GM23338 (cell line): ENCODE data around the gene CAMSAP2. TPM values are rescaled to one million over a fixed set of nuclear protein-coding genes. Genes with fewer than 3 reads are reported as not detected.

ENCODE experiments used
- ATAC-seq: fragments of 200-7000 bp; cut with Tn5 transposase; 3 replicates; pipeline ENCODE4 v1.9.1; 2020
- DNase-seq: peaks from one replicate; pipeline ENCODE4 v3.0.0-alpha.2; 2015; ENCODE audit warnings: low spot score
- H2AFZ ChIP-seq: fragments of 200-600 bp; sonication (generic); 2 replicates; pipeline ENCODE4 v1.8.0; 2016; ENCODE audit warnings: antibody characterized with exemption, mild to moderate bottlenecking, moderate library complexity
- H3F3A ChIP-seq: fragments of 200-600 bp; sonication (generic); replicated peaks from 2 replicates; pipeline ENCODE4 v1.8.0; 2017; ENCODE audit warnings: antibody characterized with exemption, mixed run types, low read depth
- H3K27ac ChIP-seq: fragments of 200-600 bp; sonication (generic); 2 replicates; pipeline ENCODE4 v1.6.1; 2016; ENCODE audit warnings: low read depth
- H3K27me3 ChIP-seq: fragments of 200-600 bp; sonication (generic); 2 replicates; pipeline ENCODE4 v1.8.0; 2016; ENCODE audit warnings: mild to moderate bottlenecking, mixed run types, moderate library complexity; ENCODE audit not compliant: insufficient read depth
- H3K36me3 ChIP-seq: fragments of 200-600 bp; sonication (generic); 2 replicates; pipeline ENCODE4 v1.8.0; 2016; ENCODE audit warnings: mild to moderate bottlenecking; ENCODE audit not compliant: insufficient read depth
- H3K4me1 ChIP-seq: fragments of 200-600 bp; sonication (generic); 2 replicates; pipeline ENCODE4 v1.8.0; 2016; ENCODE audit warnings: mild to moderate bottlenecking, moderate library complexity; ENCODE audit not compliant: insufficient read depth
- H3K4me2 ChIP-seq: fragments of 200-600 bp; sonication (generic); 2 replicates; pipeline ENCODE4 v1.7.1; 2017; ENCODE audit warnings: mixed run types
- H3K4me3 ChIP-seq: fragments of 200-600 bp; sonication (generic); 2 replicates; pipeline ENCODE4 v1.6.1; 2016; ENCODE audit warnings: mixed run types
- H3K79me2 ChIP-seq: fragments of 200-600 bp; sonication (generic); replicated peaks from 2 replicates; pipeline ENCODE4 v1.8.0; 2017; ENCODE audit warnings: mild to moderate bottlenecking; ENCODE audit not compliant: insufficient read depth
- H3K9me2 ChIP-seq: fragments of 200-600 bp; sonication (generic); 2 replicates; pipeline ENCODE4 v1.8.0; 2017; ENCODE audit not compliant: insufficient read depth
- H4K20me1 ChIP-seq: fragments of 200-600 bp; sonication (generic); replicated peaks from 2 replicates; pipeline ENCODE4 v1.8.0; 2017; ENCODE audit warnings: mild to moderate bottlenecking; ENCODE audit not compliant: insufficient read depth
- H3K27ac Mint-ChIP-seq: 2 replicates; pipeline ENCODE4 v1.8.0; 2020; ENCODE audit warnings: inconsistent platforms, mild to moderate bottlenecking, moderate library complexity, mixed read lengths
- H3K27me3 Mint-ChIP-seq: 3 replicates; pipeline ENCODE4 v1.8.0; 2022; ENCODE audit warnings: low read depth, mild to moderate bottlenecking, moderate library complexity, mixed read lengths, inconsistent platforms; ENCODE audit not compliant: insufficient read depth, poor library complexity
- H3K36me3 Mint-ChIP-seq: 3 replicates; pipeline ENCODE4 v1.8.0; 2021; ENCODE audit warnings: low read depth, mild to moderate bottlenecking, inconsistent platforms, moderate library complexity, mixed read lengths
- H3K4me1 Mint-ChIP-seq: 3 replicates; pipeline ENCODE4 v1.8.0; 2020; ENCODE audit warnings: mild to moderate bottlenecking, inconsistent platforms, mixed read lengths
- H3K4me3 Mint-ChIP-seq: 3 replicates; pipeline ENCODE4 v1.8.0; 2021; ENCODE audit warnings: moderate library complexity, mild to moderate bottlenecking, inconsistent platforms, mixed read lengths
- H3K9me3 Mint-ChIP-seq: 3 replicates; pipeline ENCODE4 v1.8.0; 2020; ENCODE audit warnings: moderate library complexity, mild to moderate bottlenecking, inconsistent platforms, mixed read lengths
- CREB1 ChIP-seq: fragments of 250-450 bp; sonication (Bioruptor Pico); IDR thresholded peaks from 2 replicates; pipeline ENCODE4 v1.5.0; 2020; ENCODE audit warnings: low read depth, mild to moderate bottlenecking, moderate library complexity
- CTCF ChIP-seq, 2 experiments: fragments of 200-600 bp in 1 of 2; sonication (generic) in 1 of 2; conservative IDR thresholded peaks; 2 replicates each; pipeline versions ENCODE4 v1.5.1 to v1.6.1; 2016 to 2017; ENCODE audit warnings: antibody characterized with exemption in 2 of 2, low read depth in 2 of 2, mild to moderate bottlenecking in 2 of 2, moderate library complexity in 1 of 2
- ETS1 ChIP-seq: IDR thresholded peaks from 2 replicates; pipeline ENCODE4 v1.6.1; 2016; ENCODE audit warnings: antibody characterized with exemption
- EZH2 ChIP-seq: fragments of 200-600 bp; sonication (generic); IDR thresholded peaks from one replicate; pipeline ENCODE4 v1.8.0; 2017; ENCODE audit warnings: antibody characterized with exemption, mild to moderate bottlenecking, low read depth; ENCODE audit not compliant: unreplicated experiment
- EZH2phosphoT487 ChIP-seq: fragments of 200-600 bp; sonication (generic); IDR thresholded peaks from one replicate; pipeline ENCODE4 v1.8.1; 2018; ENCODE audit warnings: antibody characterized with exemption; ENCODE audit not compliant: unreplicated experiment
- JUNB ChIP-seq: IDR thresholded peaks from one replicate; pipeline ENCODE4 v1.6.1; 2016; ENCODE audit warnings: antibody characterized with exemption; ENCODE audit not compliant: unreplicated experiment
- NANOG ChIP-seq: IDR thresholded peaks from 2 replicates; pipeline ENCODE4 v1.6.1; 2016; ENCODE audit warnings: antibody characterized with exemption, borderline replicate concordance
- POLR2AphosphoS5 ChIP-seq: IDR thresholded peaks from 2 replicates; pipeline ENCODE4 v1.6.1; 2016; ENCODE audit warnings: antibody characterized with exemption, low read depth
- REST ChIP-seq: IDR thresholded peaks from one replicate; pipeline ENCODE4 v1.6.1; 2018; ENCODE audit warnings: antibody characterized with exemption; ENCODE audit not compliant: unreplicated experiment
- STAT1 ChIP-seq: IDR thresholded peaks from one replicate; pipeline ENCODE4 v1.6.1; 2016; ENCODE audit warnings: antibody characterized with exemption; ENCODE audit not compliant: unreplicated experiment
- ZNF114 ChIP-seq: fragments of 250-450 bp; sonication (Bioruptor Pico); IDR thresholded peaks from 2 replicates; pipeline ENCODE4 v1.5.0; 2020; ENCODE audit warnings: mild to moderate bottlenecking, moderate library complexity
- ZNF331 ChIP-seq: fragments of 250-450 bp; sonication (Bioruptor Pico); IDR thresholded peaks from 2 replicates; pipeline ENCODE4 v1.5.0; 2020; ENCODE audit warnings: low read depth, mild to moderate bottlenecking, moderate library complexity
- ZNF462 ChIP-seq: fragments of 250-450 bp; sonication (Bioruptor Pico); IDR thresholded peaks from 2 replicates; pipeline ENCODE4 v1.5.0; 2020; ENCODE audit warnings: mild to moderate bottlenecking, moderate library complexity
- polyA plus RNA-seq: library from polyadenylated mRNA; unstranded; fragments of >200 nt; fragmentation: Nextera tagmentation; extraction: Ambion mirVana; gene quantifications from 2 replicates; pipeline ENCODE4 v1.2.1, GENCODE V29; 2016
- total RNA-seq: library from RNA; depleted of rRNA; stranded (reverse); fragments of >200 nt; shearing (Covaris generic); gene quantifications from 2 replicates; pipeline ENCODE4 v1.2.3, GENCODE V29; 2014

The CAMSAP2 gene
- total and polyA plus RNA-seq, 2 experiments from 2014 or later = 9.1 to 21.3 TPM

- Mint-ChIP-seq H3K4me1 (peaks cover 14% of the 10 kb centered on the region; the same call in 2 of the 3 replicates), H3K27ac (peak overlapping the region; percentile 61; the same call in 1 of the 2 replicates), H3K36me3 (peaks cover 4% of the 10 kb centered on the region; the same call in 1 of the 3 replicates), H3K4me3 (no peak overlapping the region), H3K27me3 (no peaks in the 10 kb centered on the region), H3K9me3 (no peaks in the 10 kb centered on the region)
- no peak overlapping the region for H3K4me3 ChIP-seq
- H3K27me3 ChIP-seq = no peaks in the 10 kb centered on the region
- H3K4me2 ChIP-seq = no peak overlapping the region
- no peaks in the 10 kb centered on the region for H3F3A ChIP-seq
- peak; percentile 11 for DNase-seq
- H3K79me2 ChIP-seq = peaks cover 60% of the 10 kb centered on the region
- H3K9me2 ChIP-seq = no peaks in the 10 kb centered on the region
- H2AFZ ChIP-seq = no peak overlapping the region
- peaks cover 3% of the 10 kb centered on the region; the same call in 1 of the 2 replicates for H4K20me1 ChIP-seq
- no peak for TF ChIP-seq CTCF (conservative IDR thresholded peaks at IDR 0.05; ENCODE audit: low read depth in 2 of 2)
- TF ChIP-seq REST = no peak
- no peak for TF ChIP-seq STAT1
- TF ChIP-seq CREB1 (CRISPR knock-in tag) = no peak
- no peak for TF ChIP-seq NANOG
- no peak for TF ChIP-seq ZNF114
- no peak for TF ChIP-seq EZH2
- no peak for TF ChIP-seq JUNB
- TF ChIP-seq ZNF331 = no peak
- TF ChIP-seq ETS1 = no peak
- no peak for TF ChIP-seq POLR2AphosphoS5
- TF ChIP-seq ZNF462 (CRISPR knock-in tag) = no peak
- TF ChIP-seq EZH2phosphoT487 = no peak
- no peak overlapping the region for H3K27ac ChIP-seq
- H3K36me3 ChIP-seq = no peaks in the 10 kb centered on the region
- ATAC-seq = peak; percentile 44
- H3K4me1 ChIP-seq = peaks cover 11% of the 10 kb centered on the region
Measured at GRCh38 chr1:200755456-200755855, 16.8 kb downstream of the CAMSAP2 start.
